Fibroblast of peridontal ligament (primary cell): Measurements from ENCODE around the gene SNX1.

Source experiments
- DNase-seq: peaks from one replicate; pipeline ENCODE4 v3.0.0-alpha.2; 2010; ENCODE audit errors: extremely low read depth

The SNX1 gene

GRCh38 chr15:64146041-64146440 lies 50.3 kb downstream of the SNX1 start:
- DNase-seq = no peak

GRCh38 chr15:64146520-64146884 lies 50.7 kb downstream of the SNX1 start:
- no peak for DNase-seq

- no peak for DNase-seq
These were observed 51.3 kb downstream of the SNX1 start for GRCh38 chr15:64146885-64147681.

GRCh38 chr15:64148168-64148567 lies 52.4 kb downstream of the SNX1 start:
- DNase-seq = no peak

- DNase-seq = no peak
These were observed 52.8 kb downstream of the SNX1 start for GRCh38 chr15:64148581-64148980.

GRCh38 chr15:64149424-64149823 lies 53.6 kb downstream of the SNX1 start:
- no peak for DNase-seq

- no peak for DNase-seq
These were observed 54.3 kb downstream of the SNX1 start for GRCh38 chr15:64149893-64150578.

- no peak for DNase-seq
These were observed 56.1 kb downstream of the SNX1 start, which contains the start of gene SNX22 for GRCh38 chr15:64151727-64152506. SNX22 (plus strand) TSS chr15:64151731; CDS start chr15:64151776, 45 bp downstream.

GRCh38 chr15:64152507-64153387 lies 57.0 kb downstream of the SNX1 start:
- DNase-seq = no peak

- DNase-seq = peak; percentile 75
These were observed 57.9 kb downstream of the SNX1 start for GRCh38 chr15:64153480-64154367.

- DNase-seq = no peak
These were observed 60.2 kb downstream of the SNX1 start for GRCh38 chr15:64155802-64156651.

GRCh38 chr15:64156652-64157331 lies 61.0 kb downstream of the SNX1 start:
- DNase-seq = no peak

GRCh38 chr15:64157599-64158125 lies 61.9 kb downstream of the SNX1 start:
- no peak for DNase-seq

GRCh38 chr15:64158363-64159134 lies 62.8 kb downstream of the SNX1 start:
- no peak for DNase-seq

GRCh38 chr15:64161688-64162477 lies 66.1 kb downstream of the SNX1 start:
- DNase-seq = no peak

GRCh38 chr15:64162478-64162868 lies 66.7 kb downstream of the SNX1 start:
- DNase-seq = no peak
